HG03571 (cell line): ENCODE measurements around the gene C20orf144.

Experiments used
- ATAC-seq: cut with Tn5 transposase; IDR thresholded peaks from one replicate; pipeline ENCODE4 v1.9.1; 2021; ENCODE audit not compliant: unreplicated experiment

C20orf144 gene

DNA sequence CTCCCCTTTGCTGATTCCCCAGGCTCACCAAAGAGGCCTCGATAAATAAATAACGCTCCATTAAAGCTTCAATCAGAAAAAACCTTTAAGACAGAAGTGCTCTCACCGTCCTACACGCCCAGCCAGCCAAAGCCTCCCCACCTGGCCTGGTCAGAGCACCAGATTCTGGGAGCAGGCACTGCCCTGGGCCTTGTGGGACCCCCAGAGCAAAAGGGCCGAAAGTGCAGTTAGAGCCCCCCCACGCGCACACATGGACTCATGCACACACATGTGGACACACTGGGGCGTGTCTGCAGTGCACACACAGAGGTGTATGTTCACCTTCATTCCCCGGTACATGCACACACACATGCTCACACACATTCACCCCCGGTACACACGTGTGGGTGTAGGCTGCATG is 14.0 kb downstream of the C20orf144 start:
- no peak for ATAC-seq

DNA sequence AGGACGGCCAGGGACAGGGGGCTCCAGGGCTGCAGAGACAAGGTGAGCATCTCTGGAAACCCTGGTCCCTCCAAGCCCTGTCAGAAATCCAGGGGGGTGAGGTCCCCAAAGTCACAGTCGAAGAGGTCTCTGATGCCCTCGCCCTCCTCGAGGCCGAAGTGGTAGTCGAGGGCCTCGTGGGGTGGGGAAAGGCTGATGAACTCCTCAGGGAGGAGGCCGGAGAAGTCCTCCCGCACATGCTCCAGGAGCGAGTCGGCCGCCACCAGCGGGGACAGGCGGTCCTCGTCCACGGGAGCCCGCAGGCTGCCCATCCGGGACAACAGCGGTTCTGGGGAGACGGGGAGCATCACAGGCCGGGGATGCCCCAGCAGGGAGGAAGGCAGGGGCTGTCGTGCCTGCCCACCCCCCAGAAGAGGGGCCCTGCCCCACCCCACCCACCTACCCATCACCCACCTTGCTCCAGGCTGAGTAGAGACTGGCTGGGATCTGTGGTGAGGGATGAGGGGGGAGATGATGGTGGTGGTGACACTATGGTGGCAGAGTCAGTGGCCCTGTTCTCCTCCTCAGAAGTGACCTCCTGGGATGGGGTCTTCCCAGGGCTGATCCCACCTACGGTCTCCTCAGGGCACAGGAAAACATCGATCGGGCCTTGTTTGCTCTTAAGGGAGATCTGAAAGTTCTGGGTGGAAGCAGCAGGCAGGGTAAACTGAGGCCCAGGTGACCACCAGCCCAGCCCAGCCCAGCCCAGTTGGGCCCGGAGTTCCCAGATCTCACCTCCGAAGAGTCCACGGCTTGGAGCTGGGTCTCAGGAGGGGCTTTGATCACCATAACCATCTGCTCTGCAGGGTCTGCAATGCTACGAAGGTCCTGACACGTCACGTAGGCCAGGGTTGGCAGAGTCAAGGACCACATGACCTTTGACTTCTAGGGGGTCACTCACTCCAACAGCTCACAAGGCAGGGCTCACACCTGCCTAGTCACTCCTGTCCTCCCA is 14.8 kb downstream of the C20orf144 start:
- no peak for ATAC-seq

DNA sequence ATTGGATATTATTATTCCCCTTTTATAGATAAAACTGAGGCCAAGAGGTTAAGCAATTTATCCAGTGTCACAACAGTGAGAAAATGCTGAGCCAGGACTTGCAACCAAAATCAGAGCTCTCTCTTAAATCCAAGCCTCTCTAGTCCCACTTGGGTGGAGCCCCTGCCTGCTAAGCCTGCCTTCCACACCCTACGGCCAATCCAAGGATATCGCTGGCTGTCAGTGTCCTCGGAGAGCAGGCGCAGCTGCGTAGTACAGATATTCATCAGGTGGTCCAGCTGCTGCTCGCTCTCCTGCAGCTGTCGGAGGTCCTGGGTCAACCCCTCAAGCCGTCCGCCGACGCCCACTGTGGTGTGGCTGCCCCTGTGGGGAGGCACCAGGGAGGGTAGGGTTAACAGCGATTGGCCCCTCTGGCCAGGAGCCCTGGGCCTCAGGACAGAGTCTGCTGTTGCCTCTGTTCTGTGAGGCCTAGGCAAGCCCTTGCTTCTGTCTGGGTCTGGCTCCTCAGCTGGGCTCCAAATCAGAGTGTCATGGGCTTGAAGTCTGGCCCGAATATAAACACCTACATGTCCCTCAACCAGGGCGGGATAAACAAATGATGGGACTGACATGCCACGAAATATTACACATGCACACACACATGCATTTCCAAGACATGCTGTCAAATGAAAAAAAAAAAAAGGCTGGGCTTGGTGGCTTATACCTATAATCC is 16.0 kb downstream of the C20orf144 start:
- no peak for ATAC-seq

DNA sequence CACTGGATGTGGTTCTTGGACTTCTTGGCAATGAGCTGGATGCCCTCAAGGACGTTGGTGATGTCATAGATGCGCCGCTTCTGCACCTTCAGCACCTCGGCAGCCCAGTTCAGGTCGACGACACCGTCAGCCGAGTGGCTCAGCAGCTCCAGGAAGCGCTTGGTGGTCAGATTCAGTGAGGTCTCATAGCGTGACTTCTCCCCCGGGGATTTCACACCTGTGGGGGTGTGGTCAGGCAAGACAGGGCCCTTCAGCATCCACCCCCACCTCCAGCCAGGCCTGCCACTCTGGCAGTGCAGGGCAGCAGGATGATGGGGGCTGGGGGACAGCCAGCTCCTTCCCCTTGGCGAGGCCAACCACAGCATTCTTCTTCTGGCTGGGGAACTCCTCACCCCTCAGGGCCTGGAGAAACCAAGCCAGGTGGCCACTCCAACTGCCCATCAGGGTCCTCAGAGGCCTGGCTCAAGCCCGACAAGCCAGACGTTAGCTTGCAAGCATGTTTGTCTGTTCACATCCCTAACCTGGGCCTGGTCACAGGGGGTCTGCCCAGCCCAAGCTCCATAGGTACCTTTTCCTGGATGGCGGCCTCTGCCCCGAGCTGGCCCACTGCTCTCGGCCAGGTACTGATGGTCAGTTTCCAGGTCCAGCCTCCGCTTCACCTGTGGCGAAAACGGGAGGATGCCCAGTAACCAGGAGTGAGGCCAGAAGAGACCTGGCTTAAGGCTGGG is 17.8 kb downstream of the C20orf144 start:
- ATAC-seq: peak; percentile 44

DNA sequence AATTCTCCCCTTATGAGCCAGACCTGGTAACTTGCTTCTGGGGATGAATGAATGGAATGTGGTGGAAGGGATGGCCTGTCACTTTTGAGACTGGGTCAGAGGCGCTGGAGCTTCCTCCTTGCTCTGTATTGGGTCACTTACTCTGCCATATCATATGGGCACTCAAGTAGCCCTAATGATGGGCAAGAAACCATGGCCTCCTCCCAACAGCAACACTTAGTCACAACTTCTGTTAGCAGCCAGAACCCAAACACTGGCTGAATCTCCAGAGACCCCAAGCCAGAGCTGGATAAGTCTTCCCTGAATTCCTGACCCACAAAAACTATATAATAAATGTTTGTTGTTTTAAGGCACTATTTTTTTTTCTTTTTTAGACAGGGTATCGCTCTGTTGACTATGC is 18.6 kb downstream of the C20orf144 start:
- no peak for ATAC-seq

DNA sequence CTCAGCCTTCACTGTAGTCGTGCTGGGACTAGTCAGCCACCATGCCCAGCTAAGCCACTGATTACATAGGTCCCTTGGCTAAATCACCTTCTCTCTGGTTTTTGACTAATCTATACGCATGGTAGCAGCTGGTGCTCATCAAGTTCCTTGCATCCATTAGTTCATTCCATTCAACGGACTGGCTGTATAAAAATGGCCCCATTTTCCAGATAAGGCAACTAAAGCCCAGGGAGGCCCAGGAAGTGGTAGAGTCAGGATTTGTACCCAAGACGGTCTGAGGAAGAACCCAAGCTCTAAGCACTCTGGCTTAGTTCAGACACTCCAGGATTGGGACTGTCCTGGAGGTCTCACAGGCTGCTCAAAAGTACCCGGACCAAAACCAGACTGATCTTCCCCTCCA is 19.2 kb downstream of the C20orf144 start:
- ATAC-seq: no peak

DNA sequence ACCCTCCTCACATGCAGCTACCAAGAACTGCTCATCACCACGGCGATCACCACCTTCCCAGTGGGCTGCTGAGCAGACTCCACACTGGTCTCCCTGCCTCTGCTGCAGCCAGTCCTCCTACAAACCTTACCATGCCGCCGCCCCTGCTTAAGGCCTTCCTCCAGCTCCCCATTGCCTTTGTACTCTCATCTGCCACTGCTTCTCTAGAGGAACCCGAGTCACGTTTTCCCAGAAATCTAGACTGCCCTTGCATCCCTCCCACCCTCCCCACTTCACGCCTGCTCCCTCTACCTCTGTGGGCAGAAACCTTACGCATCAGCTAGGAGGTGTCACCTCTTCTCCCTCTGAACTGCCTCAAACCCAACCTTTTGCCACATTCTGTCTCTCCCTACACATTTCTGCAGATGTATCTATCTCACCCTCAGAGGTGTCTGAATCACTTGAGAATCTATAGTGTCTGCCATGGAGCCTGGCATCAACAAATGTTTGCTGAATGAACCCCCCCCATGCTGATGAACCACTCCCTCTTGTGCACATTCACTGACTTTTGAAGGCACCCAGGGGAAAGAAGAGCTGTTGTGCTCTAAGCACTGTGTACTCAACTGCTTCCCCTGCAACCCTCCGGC is 19.7 kb downstream of the C20orf144 start:
- no peak for ATAC-seq

DNA sequence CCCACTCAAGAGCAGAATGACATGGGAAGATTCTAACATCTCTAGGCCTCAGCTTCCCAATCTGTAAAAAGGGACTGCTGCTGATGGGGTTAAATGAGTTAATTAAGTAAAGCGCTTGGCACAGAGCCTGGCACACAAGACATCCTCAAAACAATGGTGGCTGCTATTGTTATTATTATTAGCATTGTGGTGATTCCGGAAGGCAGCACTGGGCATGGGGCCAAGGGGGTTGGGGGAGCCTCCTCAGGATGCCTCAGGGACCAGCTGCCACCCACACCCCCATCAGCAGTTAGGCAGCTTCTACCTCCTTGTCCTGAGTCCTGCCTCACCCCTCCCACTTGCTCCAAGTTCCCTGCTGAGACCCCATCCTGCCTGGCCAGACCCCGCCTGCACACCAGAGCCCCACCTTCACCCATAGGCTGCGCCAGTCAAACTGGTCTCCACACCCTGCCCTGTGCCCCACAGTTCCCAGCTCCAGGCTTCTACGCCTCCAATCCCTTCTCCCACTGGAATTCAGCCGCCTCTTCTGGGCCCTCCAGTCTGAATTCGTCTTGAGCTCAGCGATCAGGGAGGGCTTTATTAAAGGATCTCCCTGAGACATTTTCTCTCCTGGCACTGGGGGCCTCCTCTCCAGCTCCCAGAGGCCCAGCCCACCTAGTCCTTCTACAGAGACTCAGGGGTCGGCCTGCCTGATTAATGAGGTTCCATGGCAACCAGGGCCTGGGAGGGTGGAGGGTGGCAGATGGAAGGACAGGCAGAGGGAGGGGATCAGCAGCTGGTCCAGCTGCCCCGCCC is 22.6 kb downstream of the C20orf144 start:
- no peak for ATAC-seq

DNA sequence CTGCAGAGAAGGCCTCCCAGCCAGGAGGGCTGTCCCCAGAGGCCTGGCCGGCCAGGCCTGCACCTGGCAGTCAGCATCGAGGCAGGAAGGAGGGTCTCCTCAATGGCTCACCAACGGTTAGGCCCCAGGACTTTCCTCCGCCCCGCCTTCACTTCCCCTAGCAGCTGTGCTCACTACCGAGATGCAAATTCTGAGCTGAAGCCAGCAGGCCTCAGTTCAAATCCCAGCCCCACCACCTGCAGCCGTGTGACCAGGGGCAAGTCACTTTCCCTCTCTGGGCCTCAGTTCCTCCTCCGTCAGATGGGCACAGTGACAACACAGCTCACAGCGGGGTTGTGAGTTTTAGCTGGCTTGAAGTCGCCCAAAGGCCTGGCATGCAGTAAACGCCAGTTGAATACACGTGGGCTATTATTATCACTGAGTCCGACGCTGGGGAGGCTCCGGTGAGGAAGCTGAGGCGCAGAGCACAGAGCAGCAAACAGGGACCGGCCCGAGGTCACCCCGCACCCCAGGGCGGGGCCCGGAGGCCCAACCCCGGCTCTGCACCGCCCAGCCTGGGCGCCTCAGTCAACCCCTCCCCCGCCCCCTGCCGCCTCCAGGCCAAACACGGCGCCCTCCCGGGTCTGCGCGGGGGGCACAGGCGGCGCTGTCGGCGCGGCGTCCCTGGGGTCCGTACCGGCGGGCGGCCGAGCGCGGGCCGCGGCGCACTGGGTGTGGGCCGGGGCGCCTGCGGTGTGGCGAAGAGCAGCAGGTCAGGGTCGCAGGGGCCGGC is 23.4 kb downstream of the C20orf144 start:
- peak; percentile 25 for ATAC-seq

DNA sequence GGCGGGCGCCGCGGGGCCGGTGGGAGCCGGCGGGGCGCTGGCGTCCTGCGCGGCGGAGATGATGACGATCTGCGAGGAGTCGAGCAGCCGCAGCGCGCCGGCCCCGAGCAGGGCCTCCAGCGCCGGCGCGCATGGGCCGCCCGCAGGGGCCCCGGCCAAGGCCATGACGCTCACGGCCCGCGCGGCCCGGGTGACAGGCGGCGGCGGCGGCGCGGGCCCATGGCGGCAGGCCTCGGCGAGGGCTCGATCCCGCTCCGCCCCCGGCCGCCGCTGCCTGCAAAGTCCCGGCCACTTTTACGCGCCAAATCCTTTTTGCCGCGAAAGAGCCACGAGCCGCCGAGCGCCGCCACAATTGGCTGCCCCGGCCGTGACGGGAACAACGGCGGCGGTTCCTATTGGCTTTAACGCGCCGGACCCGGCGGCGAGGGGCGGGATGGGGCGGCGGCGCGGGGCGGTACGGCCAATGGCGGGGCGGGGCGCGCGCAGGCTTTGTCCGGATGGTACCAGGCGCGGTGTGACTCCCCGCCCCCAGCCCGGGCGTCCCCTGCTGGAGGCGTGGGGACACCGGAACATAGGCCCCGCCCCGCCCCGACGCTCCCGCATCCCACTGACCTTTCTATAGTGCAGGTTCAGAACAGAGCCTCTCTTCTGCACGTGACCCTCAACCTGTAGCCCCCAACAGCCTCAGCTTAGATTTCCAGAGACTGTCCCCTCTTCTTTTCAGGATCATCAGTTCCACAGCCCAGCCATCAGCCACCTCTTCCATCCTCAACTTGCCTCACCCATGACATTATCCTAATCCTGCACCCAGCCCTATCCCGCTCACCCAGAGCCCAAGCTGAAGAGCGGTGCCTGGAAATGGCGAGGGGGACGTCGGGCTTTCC is 24.2 kb downstream of the C20orf144 start, which contains the start of gene E2F1:
E2F1 (minus strand) TSS at position 286 of the 884 bp plus-strand sequence; CDS start at position 165, 121 bp downstream.
- ATAC-seq: peak; percentile 81

DNA sequence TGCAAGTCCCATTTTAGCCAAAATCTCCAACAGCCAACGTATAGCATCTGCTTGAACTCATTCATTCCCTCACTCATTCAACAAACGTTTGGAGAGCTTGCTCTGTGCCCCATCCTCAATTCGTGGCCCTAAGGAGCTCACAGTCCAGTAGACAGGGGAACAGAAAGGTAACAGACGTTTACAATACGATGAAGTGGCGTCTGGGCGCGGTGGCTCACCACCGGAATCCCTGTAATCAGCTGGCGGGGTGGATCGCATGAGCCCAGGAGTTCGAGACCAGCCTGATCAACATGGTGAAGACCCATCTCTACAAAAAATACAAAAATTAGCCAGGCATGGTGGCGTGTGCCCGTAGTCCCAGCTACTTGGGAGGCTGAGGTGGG is 24.8 kb downstream of the C20orf144 start:
- no peak for ATAC-seq

DNA sequence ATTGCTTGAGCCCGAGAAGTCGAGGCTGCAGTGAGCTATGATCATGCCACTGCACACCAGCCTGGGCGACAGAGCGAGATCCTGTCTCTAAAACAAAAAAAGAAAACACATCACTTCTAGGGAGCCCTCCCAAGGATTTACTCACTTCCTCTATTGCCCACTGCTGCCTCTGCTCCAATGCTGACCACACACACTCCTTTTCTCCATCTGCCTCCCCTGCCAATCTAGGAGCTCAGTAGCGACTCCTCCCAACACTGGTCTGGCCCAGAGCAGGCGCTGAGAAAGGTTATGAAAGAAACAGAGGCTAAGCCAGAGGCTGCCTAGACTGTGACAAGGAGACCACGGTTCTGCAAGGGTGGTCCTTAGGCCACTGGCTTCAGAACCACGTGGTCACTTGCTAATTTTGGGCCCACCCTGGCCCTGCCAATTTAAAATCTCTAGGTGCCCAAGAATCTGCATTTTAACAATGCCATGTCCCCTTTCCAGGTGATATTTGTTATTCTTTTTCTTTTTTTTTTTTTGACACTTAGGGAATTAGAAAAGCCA is 25.3 kb downstream of the C20orf144 start:
- ATAC-seq: no peak

DNA sequence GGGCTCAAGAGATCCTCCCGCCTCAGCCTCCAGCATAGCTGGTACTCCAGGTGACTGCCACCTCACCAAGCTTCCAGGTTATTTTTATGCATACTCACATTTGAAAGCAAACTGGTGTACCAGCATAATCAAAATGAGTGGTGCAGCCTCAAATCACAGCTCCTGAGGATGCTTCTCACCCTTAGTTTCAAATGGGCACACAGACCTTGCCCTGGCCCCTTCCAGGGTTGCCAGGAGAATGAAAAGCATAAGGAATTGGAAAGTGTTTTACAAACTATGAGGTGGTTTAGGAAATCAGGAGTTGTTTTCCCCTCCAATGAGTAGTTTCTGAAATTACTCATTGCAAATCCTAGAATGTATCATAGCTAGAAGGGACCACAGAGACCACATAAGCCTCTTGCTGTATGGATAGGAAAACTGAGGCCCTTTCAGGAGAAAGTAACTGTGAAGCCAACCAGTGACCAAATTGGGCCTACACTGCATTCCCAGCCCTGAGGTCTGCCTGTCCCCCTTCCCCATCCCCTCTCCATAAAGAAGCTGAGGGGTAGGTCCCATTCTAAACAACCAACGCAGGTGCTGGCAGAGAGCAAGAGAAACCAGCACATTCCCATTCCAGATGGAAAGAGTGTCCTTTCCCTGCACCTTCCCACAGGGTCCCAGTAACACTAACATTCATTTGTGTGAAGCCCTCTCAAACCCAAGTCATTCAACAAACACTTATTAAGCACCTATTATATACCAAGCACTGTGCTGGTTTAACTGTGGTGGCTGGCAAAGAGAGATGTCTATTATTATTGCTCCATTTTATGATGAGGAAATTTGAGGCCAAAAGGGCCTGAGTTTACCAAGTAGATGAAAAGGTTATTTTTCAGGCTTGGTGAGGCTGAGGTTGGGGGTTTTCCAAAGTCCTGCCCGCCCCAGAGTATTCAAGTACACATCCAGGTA is 26.1 kb downstream of the C20orf144 start:
- ATAC-seq: no peak

DNA sequence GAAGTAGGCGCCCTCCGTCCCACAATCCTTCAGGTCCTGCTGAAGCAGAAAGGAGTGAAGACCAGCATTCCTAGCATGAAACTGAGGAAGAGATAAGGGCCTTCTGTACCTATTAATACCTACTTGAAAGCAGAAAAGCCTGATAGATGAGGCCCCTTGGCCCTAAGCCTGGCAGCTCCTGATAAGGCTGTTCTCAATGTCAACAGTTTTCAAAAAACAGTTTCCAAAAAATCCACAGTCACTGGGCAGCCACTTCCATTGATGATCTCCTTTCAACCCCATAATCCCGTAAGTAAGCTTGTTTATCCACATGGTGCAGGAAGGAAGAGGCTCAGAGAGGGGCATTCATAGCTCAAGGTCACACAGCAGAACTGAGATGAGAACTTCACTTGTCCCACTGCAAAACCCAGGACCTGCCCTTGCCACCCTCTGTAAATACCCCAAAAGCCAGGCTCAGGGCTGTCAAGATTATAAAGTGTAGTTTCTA is 26.9 kb downstream of the C20orf144 start:
- no peak for ATAC-seq

DNA sequence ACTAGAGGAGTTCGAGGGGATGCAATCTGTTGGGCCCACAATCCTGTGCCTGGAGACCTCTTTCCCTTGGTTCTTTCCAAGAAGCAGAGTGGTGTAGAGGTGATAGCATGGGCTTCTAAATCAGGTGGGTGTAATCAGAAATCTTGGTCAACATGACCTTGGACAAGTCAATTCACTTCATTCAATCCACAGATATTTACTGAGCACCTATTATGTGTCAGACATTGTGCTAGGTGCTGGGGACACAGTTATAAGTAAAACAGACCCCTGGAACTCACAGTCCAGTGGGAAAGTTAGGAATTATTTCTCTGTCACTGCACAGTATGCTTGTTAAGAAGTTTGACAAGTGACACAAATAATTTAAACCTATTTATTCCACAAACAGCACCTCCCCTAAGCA is 27.4 kb downstream of the C20orf144 start:
- ATAC-seq: no peak

DNA sequence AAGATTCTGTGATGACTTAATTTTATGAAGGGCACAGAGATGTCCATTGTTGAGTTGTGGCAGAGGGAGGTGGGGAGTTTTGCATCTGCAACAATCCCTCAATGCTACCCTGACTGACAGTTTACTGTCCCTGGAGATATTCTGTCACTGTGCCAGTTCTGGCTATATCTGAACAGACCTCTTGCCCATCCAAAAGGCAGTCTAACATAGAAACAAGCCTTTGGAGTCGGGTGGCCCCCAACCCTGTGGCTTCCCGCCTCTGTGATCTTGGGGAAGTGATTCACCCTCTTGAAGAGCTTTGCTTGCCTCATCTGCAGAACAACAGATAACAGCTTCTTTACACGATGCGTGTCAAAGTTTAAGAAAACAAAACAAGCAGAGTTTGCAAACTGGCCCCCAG is 27.8 kb downstream of the C20orf144 start:
- no peak for ATAC-seq

DNA sequence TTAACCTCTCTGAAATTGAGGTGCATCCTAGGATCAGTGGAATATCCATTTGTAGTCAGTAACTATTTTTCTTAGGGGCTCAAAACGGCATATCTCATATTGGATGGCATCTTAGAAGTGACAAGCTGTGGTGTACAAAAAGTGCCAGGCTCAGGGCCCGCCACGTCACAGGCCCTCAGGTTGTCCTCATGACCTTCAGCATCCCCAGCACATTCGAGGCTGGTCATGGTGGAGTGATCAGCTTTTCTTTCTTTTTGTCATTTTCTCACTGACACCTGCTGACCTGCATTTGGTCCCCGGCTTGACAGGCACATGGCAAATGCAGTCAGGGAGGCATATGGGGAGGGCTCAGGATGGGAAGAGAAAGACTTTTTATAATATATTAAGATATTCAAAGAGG is 31.2 kb downstream of the C20orf144 start:
- no peak for ATAC-seq
